Globus pallidus (tissue), 1 donor: ENCODE measurements around the gene SETDB1.

Experiments used
- DNase-seq: peaks from one replicate; pipeline ENCODE4 v3.0.0-alpha.2; 2015; ENCODE audit warnings: low spot score

Gene SETDB1

DNA sequence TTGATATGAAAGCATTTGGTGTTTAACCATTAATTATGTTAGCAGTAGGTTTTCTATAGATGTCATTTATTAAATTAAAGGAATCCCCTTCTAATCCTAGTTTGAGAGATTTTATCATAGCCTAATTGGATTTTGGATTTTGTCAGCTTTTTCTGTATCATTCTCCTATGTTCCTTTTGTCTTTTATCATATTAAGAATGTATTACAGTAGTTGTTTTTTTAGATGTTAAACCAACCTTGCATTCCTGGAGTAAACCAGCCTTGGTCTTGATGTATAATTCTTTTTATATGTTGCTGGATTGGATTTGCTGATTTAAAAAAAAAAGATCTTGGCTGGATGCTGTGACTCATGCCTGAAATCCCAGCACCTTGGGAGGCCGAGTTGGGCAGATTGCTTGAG, 5.6 kb downstream of the SETDB1 start:
- DNase-seq, result no peak

DNA sequence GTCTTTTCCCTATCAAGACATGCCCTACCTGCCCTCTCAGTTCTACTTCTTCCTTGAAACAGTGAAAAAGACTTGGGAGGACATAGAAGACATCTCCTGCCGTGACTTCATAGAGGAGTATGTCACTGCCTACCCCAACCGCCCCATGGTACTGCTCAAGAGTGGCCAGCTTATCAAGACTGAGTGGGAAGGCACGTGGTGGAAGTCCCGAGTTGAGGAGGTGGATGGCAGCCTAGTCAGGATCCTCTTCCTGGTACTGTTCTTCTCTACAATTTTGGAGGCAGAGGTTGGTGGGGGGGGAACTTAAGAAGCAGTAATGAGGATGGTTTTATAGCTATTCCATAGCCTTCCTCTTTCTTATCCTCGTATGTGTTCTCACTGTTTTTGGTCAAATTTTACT, 18.7 kb downstream of the SETDB1 start:
- DNase-seq, result no peak

DNA sequence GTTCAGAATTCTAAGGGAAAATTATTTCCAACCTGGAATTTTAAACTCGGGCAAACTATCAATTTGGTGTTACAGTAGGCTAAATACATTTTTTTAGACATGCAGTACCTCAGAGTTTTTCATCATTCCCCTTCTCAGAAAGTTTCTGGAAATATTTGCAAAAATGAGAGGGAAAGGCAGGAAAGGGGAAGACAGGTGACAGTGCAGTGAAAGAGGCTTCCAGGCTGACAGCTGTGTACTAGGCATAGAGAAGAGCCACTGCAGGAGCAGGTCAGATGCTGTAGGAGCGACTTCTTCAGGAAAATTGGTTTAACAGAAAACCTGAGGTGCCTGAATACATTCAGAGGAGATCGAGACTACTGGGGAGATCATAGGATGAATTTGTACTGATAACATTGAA, 28.5 kb downstream of the SETDB1 start:
- DNase-seq, result no peak

DNA sequence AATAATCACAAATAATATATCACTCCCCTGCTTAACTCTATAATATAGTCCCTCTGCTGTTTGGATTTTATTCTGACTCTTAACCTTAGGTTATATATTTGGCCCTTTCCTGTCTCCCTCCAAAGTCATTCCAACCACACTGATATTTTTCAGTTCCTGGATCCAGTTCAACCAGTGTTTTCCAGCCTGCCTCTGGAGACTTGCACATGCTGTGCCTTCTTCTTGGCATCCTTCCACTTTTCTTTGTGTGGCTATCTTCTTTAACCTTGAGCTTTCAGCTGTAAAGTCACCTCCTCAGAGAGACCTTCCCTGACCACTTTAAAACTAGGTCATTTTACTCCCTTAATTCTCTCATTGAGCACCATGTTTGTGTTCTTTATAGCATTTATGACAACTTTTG, 29.1 kb downstream of the SETDB1 start:
- DNase-seq, result no peak

DNA sequence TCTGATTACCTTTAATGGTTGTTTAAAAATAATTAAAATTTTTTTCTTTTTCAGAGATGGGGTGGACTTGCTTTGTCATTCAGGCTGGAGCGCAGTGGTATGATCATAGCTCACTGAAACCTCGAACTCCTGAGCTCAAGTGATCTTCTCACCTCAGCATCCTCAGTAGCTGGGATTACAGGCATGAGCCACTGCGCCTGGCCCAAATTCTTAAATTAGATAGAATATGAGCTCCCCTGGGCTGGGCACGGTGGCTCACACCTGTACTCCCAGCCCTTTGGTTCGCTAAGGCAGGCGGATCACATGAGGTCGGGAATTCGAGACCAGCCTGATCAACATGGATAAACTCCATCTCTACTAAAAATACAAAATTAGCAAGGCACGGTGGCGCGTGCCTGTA, 31.5 kb downstream of the SETDB1 start:
- no peak for DNase-seq

DNA sequence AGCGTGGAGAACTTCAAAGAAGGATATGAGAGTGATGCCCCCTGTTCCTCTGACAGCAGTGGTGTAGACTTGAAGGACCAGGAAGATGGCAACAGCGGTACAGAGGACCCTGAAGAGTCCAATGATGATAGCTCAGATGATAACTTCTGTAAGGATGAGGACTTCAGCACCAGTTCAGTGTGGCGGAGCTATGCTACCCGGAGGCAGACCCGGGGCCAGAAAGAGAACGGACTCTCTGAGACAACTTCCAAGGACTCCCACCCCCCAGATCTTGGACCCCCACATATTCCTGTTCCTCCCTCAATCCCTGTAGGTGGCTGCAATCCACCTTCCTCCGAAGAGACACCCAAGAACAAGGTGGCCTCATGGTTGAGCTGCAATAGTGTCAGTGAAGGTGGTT, 34.5 kb downstream of the SETDB1 start:
- DNase-seq, result no peak

DNA sequence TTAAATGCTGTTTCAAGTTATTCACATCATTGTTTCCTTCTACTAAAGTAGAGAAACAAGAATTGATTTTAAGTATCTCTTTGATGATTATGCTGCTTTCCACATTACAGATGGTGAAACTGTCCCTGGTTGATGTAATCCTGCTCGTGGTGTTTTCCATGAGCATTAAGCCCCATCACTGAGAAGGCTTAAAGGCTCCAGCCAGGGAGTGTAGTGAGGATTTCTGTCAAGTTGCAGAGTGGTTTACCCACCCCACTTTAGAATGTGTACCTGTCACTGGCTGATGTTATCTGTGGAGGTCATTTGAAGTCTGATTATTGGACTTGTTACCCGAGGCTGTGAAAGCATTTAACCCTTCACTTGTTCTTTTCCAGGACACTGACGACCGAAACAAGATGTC, 35.6 kb downstream of the SETDB1 start:
- DNase-seq, result no peak

DNA sequence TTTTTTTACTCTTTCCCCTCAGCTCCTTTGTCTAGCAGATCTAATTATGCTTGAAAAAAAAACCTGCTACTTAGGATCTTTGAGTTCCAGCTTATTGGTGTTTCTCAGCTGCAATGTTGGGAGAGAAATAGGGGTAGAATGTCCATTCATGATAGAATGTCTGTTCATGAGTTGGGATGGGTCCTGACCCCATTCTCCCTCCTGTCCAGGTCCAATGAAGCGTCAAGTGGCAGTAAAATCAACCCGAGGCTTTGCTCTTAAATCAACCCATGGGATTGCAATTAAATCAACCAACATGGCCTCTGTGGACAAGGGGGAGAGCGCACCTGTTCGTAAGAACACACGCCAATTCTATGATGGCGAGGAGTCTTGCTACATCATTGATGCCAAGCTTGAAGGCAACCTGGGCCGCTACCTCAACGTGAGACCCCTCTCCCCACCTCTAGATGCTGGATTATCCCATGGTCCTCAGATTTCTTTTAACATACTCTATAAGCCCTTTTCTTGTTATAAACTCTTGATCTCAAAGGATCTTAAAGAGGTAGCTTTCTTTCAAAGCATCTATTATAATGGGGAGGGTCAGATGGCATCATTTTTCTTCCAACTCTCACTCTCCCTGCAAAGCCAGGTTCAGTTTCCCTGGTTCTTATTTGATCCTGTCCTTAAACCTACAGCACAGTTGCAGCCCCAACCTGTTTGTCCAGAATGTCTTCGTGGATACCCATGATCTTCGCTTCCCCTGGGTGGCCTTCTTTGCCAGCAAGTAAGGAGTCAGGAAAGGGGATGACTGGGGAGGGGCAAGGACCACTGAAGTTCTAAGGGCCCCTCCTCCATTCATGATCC, 37.4 kb downstream of the SETDB1 start:
- no peak for DNase-seq

DNA sequence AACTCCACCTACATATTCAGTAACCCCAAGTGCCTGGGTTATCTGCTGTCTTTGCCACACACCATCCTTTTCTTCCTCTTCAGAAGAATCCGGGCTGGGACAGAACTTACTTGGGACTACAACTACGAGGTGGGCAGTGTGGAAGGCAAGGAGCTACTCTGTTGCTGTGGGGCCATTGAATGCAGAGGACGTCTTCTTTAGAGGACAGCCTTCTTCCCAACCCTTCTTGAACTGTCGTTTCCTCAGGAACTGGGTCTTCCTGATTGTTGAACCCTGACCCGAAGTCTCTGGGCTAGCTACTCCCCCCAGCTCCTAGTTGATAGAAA, 38.0 kb downstream of the SETDB1 start:
- no peak for DNase-seq

DNA sequence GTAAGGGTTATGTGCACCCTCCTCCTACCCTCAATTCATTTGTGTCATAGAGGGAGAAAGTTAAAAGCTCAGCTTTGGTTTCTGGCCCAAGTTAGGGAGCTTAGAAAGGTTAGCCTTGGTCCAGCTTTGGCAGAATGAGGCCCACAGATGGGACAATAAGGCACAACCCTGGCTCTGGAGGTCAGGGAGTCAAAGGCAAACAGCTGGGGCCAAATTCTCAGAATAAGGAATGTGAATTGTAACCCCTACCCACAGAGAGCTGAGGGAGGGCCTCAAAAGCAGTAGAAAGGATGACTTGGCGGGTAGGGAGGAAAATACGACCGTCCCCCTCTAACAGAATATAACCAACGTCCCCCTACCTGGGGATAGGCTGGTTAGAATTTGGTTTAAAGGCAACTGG, 39.4 kb downstream of the SETDB1 start:
- DNase-seq, result no peak

DNA sequence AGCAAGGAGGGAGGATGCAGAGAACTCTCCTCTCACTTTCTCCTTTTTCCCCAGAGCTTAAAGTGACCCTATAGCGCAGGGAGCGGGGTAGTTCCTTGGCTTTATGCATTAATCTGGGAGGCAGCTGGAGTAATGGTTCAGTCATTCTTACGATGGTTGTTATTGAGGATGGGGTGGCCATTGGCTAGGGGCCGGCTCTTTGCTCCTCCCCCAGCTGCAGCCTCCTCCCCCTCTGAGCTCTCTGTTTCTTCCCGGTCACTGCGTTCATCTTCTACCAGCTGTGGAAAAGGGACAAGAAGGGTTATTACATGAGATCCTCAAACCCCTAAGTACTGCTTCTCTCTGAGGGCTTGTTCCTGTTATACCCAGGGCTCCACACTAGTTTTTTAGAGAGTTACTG, 39.8 kb downstream of the SETDB1 start:
- DNase-seq, result peak; percentile 76

DNA sequence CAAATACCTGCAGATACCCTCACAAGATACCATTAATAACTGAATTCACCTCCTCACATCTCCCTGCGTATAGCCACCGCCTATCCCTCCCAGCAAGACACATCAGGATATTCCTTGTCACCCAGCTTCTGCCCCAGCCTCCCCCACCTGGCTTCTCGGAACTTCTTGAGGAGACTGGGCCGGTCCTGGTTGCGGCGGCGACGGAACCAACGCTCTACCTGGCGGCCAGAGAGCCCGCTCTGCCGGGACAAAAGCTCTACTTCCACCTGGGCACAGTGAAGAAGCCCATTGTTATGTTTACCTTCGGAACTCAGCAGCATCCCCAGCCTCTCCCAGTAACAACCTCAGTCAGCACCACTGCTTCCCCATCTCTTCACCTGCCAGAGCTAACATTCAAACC, 41.8 kb downstream of the SETDB1 start:
- DNase-seq, result no peak

DNA sequence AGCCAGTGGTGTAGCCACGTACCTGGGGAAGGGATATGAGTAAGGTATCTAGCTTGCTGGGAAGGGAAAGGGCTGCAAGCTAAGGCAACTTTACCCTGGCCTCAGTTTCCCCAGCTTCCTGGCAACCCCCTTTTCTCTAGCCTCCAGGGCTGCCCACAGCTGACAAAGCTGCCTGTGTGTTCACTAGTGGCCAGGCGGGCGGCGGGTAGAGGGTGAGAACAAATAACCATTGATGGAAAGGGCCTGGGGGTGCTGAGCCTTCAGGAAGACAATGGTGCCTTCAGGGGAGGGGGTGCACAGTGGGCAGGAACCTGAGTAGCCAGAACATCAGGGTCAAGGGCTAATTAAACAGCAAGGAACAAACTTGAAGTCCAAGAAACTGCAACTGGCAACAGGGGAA, 42.3 kb downstream of the SETDB1 start:
- DNase-seq, result peak; percentile 94

DNA sequence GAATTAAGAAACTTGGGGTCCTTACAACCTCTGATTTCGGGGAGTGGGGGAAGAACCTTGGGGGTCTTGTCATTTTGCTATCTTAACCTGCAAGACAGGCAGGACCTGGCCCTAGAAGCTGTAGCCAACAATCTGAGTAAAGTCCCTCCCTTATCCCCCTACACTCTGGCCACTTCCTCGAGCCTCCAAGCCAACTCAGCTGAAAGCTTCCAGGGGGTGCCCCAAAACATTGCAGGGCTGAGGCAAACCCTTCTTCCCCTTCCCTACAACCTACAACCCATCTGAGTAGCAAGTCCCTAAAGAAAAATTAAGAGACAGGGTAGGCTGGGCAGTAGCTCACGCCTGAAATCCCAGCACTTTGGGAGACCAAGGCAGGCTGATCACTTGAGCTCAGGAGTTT, 43.5 kb downstream of the SETDB1 start:
- no peak for DNase-seq

DNA sequence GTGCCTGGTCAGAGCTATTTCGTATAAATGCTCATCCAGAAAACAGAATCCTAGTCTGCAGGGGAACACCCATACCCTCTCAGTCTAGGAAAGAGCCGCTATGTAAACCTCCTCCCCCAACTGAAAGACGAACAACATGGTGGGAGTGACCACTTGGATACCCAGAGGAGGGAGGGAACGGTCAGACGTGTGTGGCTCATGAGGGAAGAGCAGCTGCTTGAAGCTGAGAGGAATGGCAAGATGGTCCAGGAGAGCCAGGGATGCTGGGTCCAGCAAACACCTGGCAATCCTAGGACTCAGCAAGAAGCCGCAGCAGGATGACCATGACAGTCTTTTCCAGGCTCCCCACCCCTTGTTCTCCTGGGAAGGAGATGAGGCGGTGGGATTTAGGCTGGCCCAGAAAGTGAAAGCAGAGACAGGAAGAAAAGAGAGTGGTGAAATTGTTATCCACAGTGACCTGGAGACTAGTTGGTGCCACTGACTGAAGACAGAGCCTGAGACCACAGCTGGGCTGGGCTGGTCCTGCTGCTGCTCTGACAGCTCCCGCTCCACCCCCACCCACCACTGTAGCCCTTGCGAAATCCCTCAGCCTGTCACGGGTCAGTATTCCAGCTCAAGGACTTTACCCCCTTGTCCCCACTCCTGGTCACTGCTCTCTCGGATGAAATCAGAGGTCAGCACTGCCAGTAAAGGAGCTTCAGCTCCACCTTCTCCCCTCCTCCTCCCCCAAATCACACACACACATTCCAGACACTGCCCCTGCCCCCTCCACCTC, 44.8 kb downstream of the SETDB1 start:
- DNase-seq, result peak; percentile 59

DNA sequence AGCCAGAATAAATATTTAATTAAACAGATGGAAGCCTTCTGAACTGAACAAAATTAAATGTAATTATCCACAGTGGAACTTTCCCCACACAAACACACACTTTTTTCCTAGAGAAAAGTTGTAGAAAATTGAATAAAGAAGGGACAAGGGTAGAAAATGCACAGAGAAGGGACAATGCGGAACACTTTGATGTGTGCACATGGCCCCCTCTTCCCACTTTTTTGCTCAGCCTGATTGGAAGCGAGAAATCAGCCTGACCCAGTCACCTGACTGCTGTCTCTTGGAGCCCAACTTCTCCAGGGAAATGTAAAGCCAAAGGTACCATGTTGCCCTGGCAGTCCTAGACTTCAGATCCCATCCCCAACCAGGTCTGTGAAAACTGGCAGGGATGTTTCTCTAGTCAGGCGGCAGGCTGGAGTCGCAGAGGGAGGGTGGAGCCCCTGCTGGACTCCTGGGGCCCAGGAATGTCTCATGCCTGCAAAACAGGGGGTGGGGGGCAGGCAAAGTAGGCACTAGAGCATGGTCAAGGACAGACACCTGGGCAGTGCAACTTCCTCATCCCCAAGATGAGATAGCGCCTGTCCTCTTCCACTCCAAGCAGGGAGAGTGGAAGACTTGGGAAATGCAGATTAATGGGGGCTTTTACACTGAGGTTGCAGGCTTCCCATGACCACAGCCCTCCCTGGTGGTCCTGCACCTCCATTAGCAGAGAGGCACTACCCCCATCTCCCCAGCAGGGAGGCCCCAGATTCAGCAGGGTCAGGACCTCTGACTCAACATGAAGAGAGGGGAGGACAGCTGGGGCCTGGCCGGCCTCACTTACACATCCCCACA, 45.6 kb downstream of the SETDB1 start:
- DNase-seq, result peak; percentile 51

DNA sequence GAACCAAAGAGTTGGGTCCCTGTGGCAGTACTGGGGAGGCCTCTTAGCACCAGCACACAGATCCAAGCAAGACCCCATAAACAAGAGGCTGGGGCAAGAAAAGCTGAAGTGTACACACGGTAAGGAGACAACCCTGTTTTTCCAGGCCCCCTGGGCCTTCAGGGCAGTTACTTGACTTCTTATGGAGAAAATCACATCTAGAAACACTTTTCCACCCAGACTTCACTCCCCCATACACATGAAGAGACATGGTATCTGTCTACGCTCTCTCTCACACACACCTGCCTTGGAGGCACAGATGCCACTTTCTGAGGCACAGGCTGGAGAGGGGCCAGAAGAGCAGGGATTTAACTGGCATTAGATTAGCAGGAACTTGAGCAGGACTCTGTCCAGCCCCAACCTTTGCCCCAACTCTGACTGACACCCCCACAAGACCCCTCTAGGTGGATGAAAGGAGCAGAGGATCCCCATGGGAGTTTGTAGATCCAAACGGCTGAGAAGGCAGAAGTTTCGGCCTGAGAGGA, 46.3 kb downstream of the SETDB1 start:
- DNase-seq, result no peak

DNA sequence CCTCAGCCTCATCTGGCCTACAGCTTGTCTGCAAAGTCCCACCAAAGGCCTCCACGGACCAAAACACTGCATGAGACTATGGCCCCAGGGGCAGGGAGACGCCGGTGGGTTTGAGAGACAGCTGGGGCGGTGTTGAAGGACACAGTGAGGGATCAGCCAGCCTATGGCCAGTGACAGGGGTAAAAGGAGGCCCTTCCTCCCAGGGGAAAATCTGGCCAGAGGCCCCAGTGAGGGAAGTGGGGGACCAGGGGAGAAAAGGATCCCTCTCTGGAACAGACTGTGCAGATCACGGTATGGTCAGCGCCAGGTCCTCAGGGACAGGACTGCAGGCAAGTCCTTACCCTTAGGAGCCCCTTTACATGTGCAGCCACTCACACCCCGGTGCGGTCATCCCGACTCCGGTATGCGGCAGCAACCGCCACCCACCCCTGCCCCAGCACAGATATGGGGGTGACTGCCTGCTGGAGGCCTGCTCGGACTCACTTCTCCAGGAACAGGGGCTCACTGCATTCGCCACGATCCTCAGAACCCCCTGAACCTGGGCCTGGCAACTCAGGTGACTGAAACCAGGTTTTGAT, 47.2 kb downstream of the SETDB1 start:
- no peak for DNase-seq

DNA sequence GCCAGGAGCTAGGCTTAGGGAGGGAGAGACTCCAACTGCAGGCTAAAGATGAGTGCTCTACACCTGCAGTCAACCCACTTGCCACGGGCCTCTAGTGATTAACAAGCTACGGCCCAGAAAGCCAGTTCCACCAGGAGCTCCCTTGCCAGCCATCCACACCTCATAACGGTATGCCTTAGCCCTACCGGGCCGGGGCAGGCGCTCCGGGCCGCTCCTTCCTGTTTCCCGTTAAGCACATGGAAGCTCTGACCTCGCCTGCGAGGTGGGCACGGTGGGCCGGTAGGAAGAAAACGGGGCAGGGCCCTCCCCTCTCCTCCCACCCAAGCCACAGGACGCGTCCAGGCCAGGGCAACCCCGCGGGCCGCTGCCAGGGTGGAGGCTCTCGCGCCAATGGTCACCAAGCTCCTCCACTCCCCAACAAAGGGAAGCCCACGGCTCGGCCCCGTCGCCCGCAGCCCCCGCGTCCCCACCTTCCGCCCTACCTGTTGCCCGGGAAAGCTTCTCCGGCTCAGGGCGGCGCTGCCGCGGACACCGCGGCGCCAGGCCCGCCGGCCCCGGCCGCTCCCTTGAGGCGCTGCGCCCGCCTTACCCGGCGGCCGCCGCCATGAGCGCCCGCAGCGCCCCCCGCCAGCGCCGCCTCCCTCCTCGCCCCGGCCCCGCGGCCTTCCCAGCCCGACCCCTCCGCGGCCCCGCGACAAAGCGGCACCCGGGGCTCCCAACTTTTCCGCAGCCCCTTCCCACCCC, 47.8 kb downstream of the SETDB1 start:
- DNase-seq, result peak; percentile 45

DNA sequence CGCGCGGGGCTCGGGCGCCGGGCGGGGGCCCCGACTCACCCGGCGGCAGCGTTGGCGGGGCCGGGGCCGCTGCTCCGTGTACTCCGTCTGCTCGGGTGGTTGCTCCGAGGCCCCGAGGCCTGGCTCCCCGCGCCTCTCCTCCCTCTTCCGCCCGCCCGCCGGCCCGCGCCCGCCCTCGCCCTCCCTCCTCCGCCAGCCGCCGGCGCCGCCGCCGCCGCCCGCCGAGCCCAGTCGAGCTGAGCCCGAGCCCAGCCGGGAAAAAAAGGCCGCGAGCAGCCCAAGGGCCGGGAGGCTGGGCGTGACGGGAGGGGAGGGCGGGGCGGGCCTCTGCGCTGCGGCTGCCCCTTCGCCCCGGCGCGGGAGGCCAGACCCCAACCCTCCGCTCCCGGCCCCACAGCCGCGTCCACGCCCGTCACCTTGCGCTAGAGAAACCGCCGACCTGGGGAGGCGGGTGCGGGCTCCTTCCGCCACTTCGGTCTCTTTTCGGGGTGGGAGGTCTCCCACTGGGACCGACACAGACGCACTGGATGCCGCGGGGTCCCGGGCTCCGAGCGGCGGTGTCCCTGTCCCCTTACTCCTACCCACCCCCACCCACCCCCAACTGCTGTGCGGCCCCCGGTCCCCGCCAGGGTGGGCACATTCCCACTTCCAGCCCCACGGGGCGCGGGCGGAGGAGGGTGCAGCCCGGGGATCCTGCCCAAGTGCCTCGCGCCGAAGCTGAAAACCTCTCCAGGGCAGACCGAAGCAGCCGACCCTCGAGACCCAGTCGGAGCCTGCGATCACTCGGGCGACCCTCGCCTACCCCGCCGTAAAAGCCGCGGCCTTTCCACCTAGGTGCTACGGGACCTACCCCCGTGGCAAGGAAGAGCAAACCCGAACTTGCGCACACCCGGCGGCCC, 48.7 kb downstream of the SETDB1 start, which contains the start of gene CERS2:
Gene CERS2 (minus strand): TSS at position 256 of the 899 bp plus-strand sequence. CDS start 5,745 bp downstream, outside the sequence.
- DNase-seq, result peak; percentile 76
